DND-41 (cell line): ENCODE data around the gene CCNY.

Source experiments
- EZH2 ChIP-seq: IDR thresholded peaks from 3 replicates; pipeline ENCODE4 v1.6.1; 2012; ENCODE audit warnings: borderline replicate concordance, low read depth, mild to moderate bottlenecking, moderate library complexity, low read length, inconsistent platforms; ENCODE audit not compliant: severe bottlenecking
- TF ChIP-seq, protein P1 (sequence below): IDR thresholded peaks from 2 replicates; pipeline ENCODE4 v1.5.1; 2012; ENCODE audit warnings: borderline replicate concordance, low read length, moderate library complexity, mild to moderate bottlenecking; ENCODE audit not compliant: poor library complexity, severe bottlenecking; ENCODE audit errors: extremely low read depth

- TF ChIP-seq, protein P1, sequence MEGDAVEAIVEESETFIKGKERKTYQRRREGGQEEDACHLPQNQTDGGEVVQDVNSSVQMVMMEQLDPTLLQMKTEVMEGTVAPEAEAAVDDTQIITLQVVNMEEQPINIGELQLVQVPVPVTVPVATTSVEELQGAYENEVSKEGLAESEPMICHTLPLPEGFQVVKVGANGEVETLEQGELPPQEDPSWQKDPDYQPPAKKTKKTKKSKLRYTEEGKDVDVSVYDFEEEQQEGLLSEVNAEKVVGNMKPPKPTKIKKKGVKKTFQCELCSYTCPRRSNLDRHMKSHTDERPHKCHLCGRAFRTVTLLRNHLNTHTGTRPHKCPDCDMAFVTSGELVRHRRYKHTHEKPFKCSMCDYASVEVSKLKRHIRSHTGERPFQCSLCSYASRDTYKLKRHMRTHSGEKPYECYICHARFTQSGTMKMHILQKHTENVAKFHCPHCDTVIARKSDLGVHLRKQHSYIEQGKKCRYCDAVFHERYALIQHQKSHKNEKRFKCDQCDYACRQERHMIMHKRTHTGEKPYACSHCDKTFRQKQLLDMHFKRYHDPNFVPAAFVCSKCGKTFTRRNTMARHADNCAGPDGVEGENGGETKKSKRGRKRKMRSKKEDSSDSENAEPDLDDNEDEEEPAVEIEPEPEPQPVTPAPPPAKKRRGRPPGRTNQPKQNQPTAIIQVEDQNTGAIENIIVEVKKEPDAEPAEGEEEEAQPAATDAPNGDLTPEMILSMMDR: no peak
- no peak for TF ChIP-seq EZH2
Observed at GRCh38 chr10:35352512-35352911, 16.2 kb downstream of the CCNY start.
